HG03025 (cell line): ENCODE measurements around the gene DTWD1.
"Not testable (repeated sequence)": the region's sequence is repeated elsewhere in the genome, so short reads cannot be mapped to it uniquely, and the experiment has no call there.

ENCODE experiments used
- ATAC-seq: cut with Tn5 transposase; IDR thresholded peaks from one replicate; pipeline ENCODE4 v1.9.1; 2021; ENCODE audit warnings: mild to moderate bottlenecking, moderate library complexity; ENCODE audit not compliant: unreplicated experiment, low FRiP score

Gene DTWD1

GRCh38 chr15:49645277-49645676 lies 24.4 kb downstream of the DTWD1 start:
- ATAC-seq = no peak

- no peak for ATAC-seq
Measured at GRCh38 chr15:49645941-49646340, 25.1 kb downstream of the DTWD1 start.

GRCh38 chr15:49646891-49647290 lies 26.0 kb downstream of the DTWD1 start:
- ATAC-seq = no peak

GRCh38 chr15:49649987-49650386 lies 29.1 kb downstream of the DTWD1 start:
- no peak for ATAC-seq

GRCh38 chr15:49650676-49651075 lies 29.8 kb downstream of the DTWD1 start:
- ATAC-seq = no peak

- no peak for ATAC-seq
Measured at GRCh38 chr15:49652922-49653321, 32.1 kb downstream of the DTWD1 start.

- ATAC-seq = no peak
Measured at GRCh38 chr15:49656734-49657133, 35.9 kb downstream of the DTWD1 start.

GRCh38 chr15:49664716-49665115 lies 43.9 kb downstream of the DTWD1 start:
- no peak for ATAC-seq

- ATAC-seq = not testable (repeated sequence)
Measured at GRCh38 chr15:49666486-49666885, 45.6 kb downstream of the DTWD1 start.

- ATAC-seq = no peak
Measured at GRCh38 chr15:49669288-49669687, 48.4 kb downstream of the DTWD1 start.

GRCh38 chr15:49673861-49674260 lies 53.0 kb downstream of the DTWD1 start:
- no peak for ATAC-seq

GRCh38 chr15:49674370-49674769 lies 53.5 kb downstream of the DTWD1 start:
- no peak for ATAC-seq

GRCh38 chr15:49675041-49675440 lies 54.2 kb downstream of the DTWD1 start:
- no peak for ATAC-seq

- ATAC-seq = no peak
Measured at GRCh38 chr15:49678655-49679054, 57.8 kb downstream of the DTWD1 start.

- ATAC-seq = no peak
Measured at GRCh38 chr15:49686599-49686998, 65.8 kb downstream of the DTWD1 start.

GRCh38 chr15:49688135-49688790 lies 67.4 kb downstream of the DTWD1 start:
- ATAC-seq = no peak

- ATAC-seq = no peak
Measured at GRCh38 chr15:49692514-49693090, 71.8 kb downstream of the DTWD1 start.

GRCh38 chr15:49693498-49693897 lies 72.7 kb downstream of the DTWD1 start:
- ATAC-seq = no peak

GRCh38 chr15:49696433-49696832 lies 75.6 kb downstream of the DTWD1 start:
- no peak for ATAC-seq

GRCh38 chr15:49697121-49697520 lies 76.3 kb downstream of the DTWD1 start:
- ATAC-seq = no peak

GRCh38 chr15:49702982-49703381 lies 82.1 kb downstream of the DTWD1 start:
- ATAC-seq = not testable (repeated sequence)
